H1 (cell line): ENCODE data around the gene BRD7. TPM values are rescaled to one million over a fixed set of nuclear protein-coding genes. Genes with fewer than 3 reads are reported as not detected.

Experiments used
- CTCF ChIA-PET: fragments of 300-600 bp; sonication (Branson Sonifier 250); formaldehyde crosslinking; loops from one replicate; lab custom pipeline; 2021; ENCODE audit not compliant: partially characterized antibody; lab: Charles Lee
- POLR2A ChIA-PET: fragments of 300-600 bp; sonication (Branson Sonifier 250); formaldehyde crosslinking; loops from one replicate; lab custom pipeline; 2021; ENCODE audit warnings: inconsistent platforms; ENCODE audit not compliant: partially characterized antibody; lab: Charles Lee
- DNase-seq, 2 experiments: peaks; one replicate each; pipeline versions ENCODE4 v3.0.0 to v3.0.0-alpha.2; 2010 to 2022; ENCODE audit warnings: low spot score in 2 of 2, low read depth in 1 of 2, mixed read lengths in 1 of 2
- FAIRE-seq: peaks from 2 replicates; lab custom pipeline; 2011; peaks lifted over from hg19 to GRCh38; lab: Jason Lieb, UNC
- H2AFZ ChIP-seq: 2 replicates; pipeline ENCODE4 v1.8.1; 2012; ENCODE audit warnings: low read length, inconsistent platforms
- H2AK5ac ChIP-seq: 2 replicates; pipeline ENCODE4 v1.6.1; 2013; ENCODE audit warnings: low read depth, low read length
- H2BK120ac ChIP-seq: replicated peaks from 2 replicates; pipeline ENCODE3; 2013; ENCODE audit warnings: low read depth, low read length, inconsistent platforms
- H2BK12ac ChIP-seq: 2 replicates; pipeline ENCODE4 v1.6.1; 2013; ENCODE audit warnings: low read depth, low read length
- H2BK15ac ChIP-seq: 2 replicates; pipeline ENCODE4 v1.6.1; 2013; ENCODE audit warnings: low read length
- H2BK20ac ChIP-seq: 2 replicates; pipeline ENCODE4 v1.6.1; 2013; ENCODE audit warnings: low read length
- H2BK5ac ChIP-seq: 2 replicates; pipeline ENCODE4 v1.6.1; 2013; ENCODE audit warnings: low read depth, low read length
- H3K14ac ChIP-seq: 2 replicates; pipeline ENCODE4 v1.6.1; 2013; ENCODE audit warnings: inconsistent platforms; ENCODE audit not compliant: insufficient read length
- H3K18ac ChIP-seq: 2 replicates; pipeline ENCODE4 v1.6.1; 2013; ENCODE audit warnings: low read length; ENCODE audit errors: extremely low read depth
- H3K23ac ChIP-seq: 2 replicates; pipeline ENCODE4 v1.6.1; 2013; ENCODE audit warnings: inconsistent platforms; ENCODE audit not compliant: insufficient read length
- H3K23me2 ChIP-seq: 2 replicates; pipeline ENCODE4 v1.6.1; 2013; ENCODE audit warnings: low read depth, low read length
- H3K27ac ChIP-seq: 2 replicates; pipeline ENCODE4 v1.6.1; 2011; ENCODE audit warnings: low read depth, low read length, inconsistent platforms
- H3K27me3 ChIP-seq, 4 experiments: replicated peaks in 1 of 4; 1 replicate in 1 of 4; 2 replicates in 3 of 4; pipeline versions ENCODE4 v1.6.1 to v1.8.1; 2011 to 2013; ENCODE audit warnings: low read length in 3 of 4, mild to moderate bottlenecking in 3 of 4, inconsistent platforms in 2 of 4, mixed read lengths in 2 of 4, moderate library complexity in 1 of 4; ENCODE audit not compliant: control insufficient read depth in 3 of 4, insufficient read depth in 3 of 4; ENCODE audit errors: extremely low read depth in 1 of 4
- H3K36me3 ChIP-seq, 4 experiments: 2 replicates each; pipeline versions ENCODE4 v1.6.1 to v1.8.1; 2011 to 2013; ENCODE audit warnings: mild to moderate bottlenecking in 4 of 4, low read length in 3 of 4, moderate library complexity in 2 of 4, control low read depth in 1 of 4, inconsistent platforms in 1 of 4; ENCODE audit not compliant: insufficient read depth in 4 of 4, control insufficient read depth in 2 of 4
- H3K4ac ChIP-seq: replicated peaks from 2 replicates; pipeline ENCODE3; 2013; ENCODE audit warnings: low read length, low read depth, mixed read lengths, inconsistent platforms; ENCODE audit not compliant: insufficient read length
- H3K4me1 ChIP-seq, 4 experiments: replicated peaks in 1 of 4; 1 replicate in 1 of 4; 2 replicates in 3 of 4; pipeline versions ENCODE4 v1.6.1 to v1.8.1; 2011 to 2013; ENCODE audit warnings: low read length in 3 of 4, inconsistent platforms in 2 of 4, mixed read lengths in 1 of 4; ENCODE audit not compliant: insufficient read depth in 4 of 4, control insufficient read depth in 3 of 4
- H3K4me2 ChIP-seq, 2 experiments: 2 replicates each; pipeline versions ENCODE4 v1.6.1 to v1.8.1; 2011 to 2013; ENCODE audit warnings: low read depth in 2 of 2, low read length in 2 of 2, control low read depth in 1 of 2, inconsistent platforms in 1 of 2, mild to moderate bottlenecking in 1 of 2; ENCODE audit not compliant: insufficient read depth in 1 of 2
- H3K4me3 ChIP-seq, 4 experiments: fragments of 200-600, 300-600 bp in 1 of 4; sonication (generic), shearing (Covaris generic), sonication (Bioruptor Twin) in 1 of 4; 2 replicates each; pipeline versions ENCODE4 v1.5.1 to v1.8.1; 2011 to 2016; ENCODE audit warnings: low read length in 4 of 4, low read depth in 3 of 4, control low read depth in 2 of 4, inconsistent platforms in 2 of 4, mild to moderate bottlenecking in 2 of 4, mixed read lengths in 1 of 4, moderate library complexity in 1 of 4; ENCODE audit not compliant: insufficient read depth in 2 of 4; ENCODE audit errors: extremely low read depth in 1 of 4
- H3K56ac ChIP-seq: replicated peaks from 2 replicates; pipeline ENCODE3; 2013; ENCODE audit warnings: low read depth, mild to moderate bottlenecking, mixed read lengths, low read length, inconsistent platforms; ENCODE audit not compliant: insufficient read length
- H3K79me1 ChIP-seq: 2 replicates; pipeline ENCODE4 v1.6.1; 2013; ENCODE audit warnings: low read depth, low read length, control low read depth
- H3K79me2 ChIP-seq, 2 experiments: 2 replicates each; pipeline versions ENCODE4 v1.6.1 to v1.8.1; 2012 to 2013; ENCODE audit warnings: low read length in 2 of 2, mild to moderate bottlenecking in 2 of 2, inconsistent platforms in 1 of 2; ENCODE audit not compliant: insufficient read depth in 2 of 2, control insufficient read depth in 1 of 2
- H3K9ac ChIP-seq, 4 experiments: replicated peaks in 1 of 4; 1 replicate in 1 of 4; 2 replicates in 3 of 4; pipeline versions ENCODE4 v1.6.1 to v1.8.1; 2011 to 2013; ENCODE audit warnings: low read depth in 3 of 4, low read length in 3 of 4, control low read depth in 2 of 4, mild to moderate bottlenecking in 2 of 4, moderate library complexity in 2 of 4, inconsistent platforms in 1 of 4; ENCODE audit errors: extremely low read depth in 1 of 4
- H3K9me3 ChIP-seq, 2 experiments: 2 replicates each; pipeline versions ENCODE4 v1.6.1 to v1.8.1; 2012 to 2013; ENCODE audit warnings: mild to moderate bottlenecking in 2 of 2, moderate library complexity in 2 of 2, control low read depth in 1 of 2, inconsistent platforms in 1 of 2, low read depth in 1 of 2, low read length in 1 of 2, mixed read lengths in 1 of 2; ENCODE audit not compliant: insufficient read depth in 2 of 2
- H4K20me1 ChIP-seq, 2 experiments: replicated peaks in 1 of 2; 2 replicates each; pipeline versions ENCODE3 to v1.8.1; 2011 to 2013; ENCODE audit warnings: inconsistent platforms in 2 of 2, low read length in 2 of 2, mild to moderate bottlenecking in 1 of 2; ENCODE audit not compliant: insufficient read depth in 2 of 2, control insufficient read depth in 1 of 2
- H4K5ac ChIP-seq: 2 replicates; pipeline ENCODE4 v1.6.1; 2013; ENCODE audit warnings: low read length, low read depth, mixed read lengths, inconsistent platforms; ENCODE audit not compliant: insufficient read length
- H4K8ac ChIP-seq: 2 replicates; pipeline ENCODE4 v1.8.0; 2013; ENCODE audit warnings: mild to moderate bottlenecking, moderate library complexity, low read length, inconsistent platforms; ENCODE audit not compliant: insufficient read depth; ENCODE audit errors: extremely low read depth
- H4K91ac ChIP-seq: replicated peaks from 2 replicates; pipeline ENCODE3; 2013; ENCODE audit warnings: low read length, mixed read lengths, inconsistent platforms; ENCODE audit not compliant: insufficient read length
- CREB1 ChIP-seq: IDR thresholded peaks from 2 replicates; pipeline ENCODE4 v1.6.1; 2012; ENCODE audit warnings: inconsistent platforms
- EP300 ChIP-seq, 2 experiments: IDR thresholded peaks; 1 replicate in 1 of 2; 2 replicates in 1 of 2; pipeline ENCODE4 v1.6.1; 2011 to 2012; ENCODE audit warnings: low read depth in 2 of 2, low read length in 2 of 2, mild to moderate bottlenecking in 2 of 2, borderline replicate concordance in 1 of 2, inconsistent platforms in 1 of 2, moderate library complexity in 1 of 2
- FOSL1 ChIP-seq: IDR thresholded peaks from 2 replicates; pipeline ENCODE4 v1.6.1; 2011; ENCODE audit warnings: mild to moderate bottlenecking, low read depth, low read length, moderate library complexity; ENCODE audit not compliant: insufficient read depth
- JUN ChIP-seq: IDR thresholded peaks from 2 replicates; pipeline ENCODE4 v1.6.1; 2011; ENCODE audit warnings: low read depth, mild to moderate bottlenecking, improper control_type of control experiment, low read length
- NANOG ChIP-seq: IDR thresholded peaks from 2 replicates; pipeline ENCODE4 v1.6.1; 2011; ENCODE audit warnings: low read length, low read depth, mild to moderate bottlenecking, inconsistent platforms; ENCODE audit not compliant: insufficient read depth, poor library complexity, severe bottlenecking
- POLR2AphosphoS5 ChIP-seq: IDR thresholded peaks from 2 replicates; pipeline ENCODE4 v1.6.1; 2011; ENCODE audit warnings: low read depth, low read length
- RFX5 ChIP-seq: IDR thresholded peaks from 2 replicates; pipeline ENCODE4 v1.6.1; 2011; ENCODE audit warnings: low read depth, low read length, improper control_type of control experiment, borderline replicate concordance
- SIN3A ChIP-seq, 2 experiments: IDR thresholded peaks in 1 of 2; conservative IDR thresholded peaks in 1 of 2; 2 replicates each; pipeline ENCODE4 v1.6.1; 2011 to 2012; ENCODE audit warnings: low read length in 2 of 2, improper control_type of control experiment in 1 of 2, low read depth in 1 of 2, mild to moderate bottlenecking in 1 of 2
- SIRT6 ChIP-seq: IDR thresholded peaks from one replicate; pipeline ENCODE4 v1.7.1; 2012; ENCODE audit warnings: low read length, inconsistent platforms
- SP4 ChIP-seq: IDR thresholded peaks from 2 replicates; pipeline ENCODE4 v1.6.1; 2012; ENCODE audit warnings: low read length, inconsistent platforms
- SRF ChIP-seq: IDR thresholded peaks from 2 replicates; pipeline ENCODE4 v1.6.1; 2011; ENCODE audit warnings: mild to moderate bottlenecking, low read depth, low read length, moderate library complexity
- TAF7 ChIP-seq: optimal IDR thresholded peaks from 2 replicates; pipeline ENCODE3; 2011; ENCODE audit warnings: low read depth, mild to moderate bottlenecking, inconsistent platforms, low read length, moderate library complexity, borderline replicate concordance
- TCF12 ChIP-seq: IDR thresholded peaks from 2 replicates; pipeline ENCODE4 v1.6.1; 2011; ENCODE audit warnings: low read depth, mild to moderate bottlenecking, low read length
- TEAD4 ChIP-seq: IDR thresholded peaks from 2 replicates; pipeline ENCODE4 v1.6.1; 2012; ENCODE audit warnings: low read depth, low read length, inconsistent platforms, mixed read lengths
- WGBS, 2 experiments: shearing (Covaris generic) in 1 of 2; methylation state at CpG; one replicate each; pipeline versions ENCODE4 v1.1.6 to v1.1.7; 2013 to 2015; ENCODE audit warnings: low lambda C conversion rate in 2 of 2, mixed read lengths in 2 of 2, inconsistent platforms in 1 of 2, low coverage in 1 of 2, missing lambda C conversion rate in 1 of 2; ENCODE audit not compliant: insufficient replicate concordance in 2 of 2, insufficient coverage in 1 of 2, insufficient read length in 1 of 2; ENCODE audit errors: extremely low coverage in 1 of 2, missing lambda C conversion rate in 1 of 2; 5-methylcytosine and 5-hydroxymethylcytosine counted together
- polyA plus RNA-seq, 7 experiments: library from polyadenylated mRNA; depleted of rRNA in 3 of 7; stranded (reverse) in 5 of 7; unstranded in 2 of 7; fragments of >200 nt in 5 of 7; fragments of 200-250 nt in 2 of 7; gene quantifications; 1 replicate in 5 of 7; 2 replicates in 1 of 7; 4 replicates in 1 of 7; pipeline versions ENCODE4 v1.2.1 to v1.2.3, GENCODE V29; 2011 to 2013; ENCODE audit warnings: missing spikeins in 2 of 7, mixed read lengths in 2 of 7
- total RNA-seq: library from RNA; stranded (reverse); fragmentation: NEBNext Ultra II Directional; extraction: Animal tissue kit (Norgen Biotek cat#: 25700); gene quantifications from 2 replicates; pipeline ENCODE4 v1.2.1, GENCODE V29; 2021
- TF ChIP-seq, protein P1 (sequence below): IDR thresholded peaks from 2 replicates; pipeline ENCODE4 v1.6.1; 2012; ENCODE audit warnings: inconsistent platforms

BRD7 gene
- total and polyA plus RNA-seq, 2 of the 8 experiments (the other 6 are each of a cell fraction or from before 2014, with no cell fraction given): 42.5 to 120 TPM

DNA sequence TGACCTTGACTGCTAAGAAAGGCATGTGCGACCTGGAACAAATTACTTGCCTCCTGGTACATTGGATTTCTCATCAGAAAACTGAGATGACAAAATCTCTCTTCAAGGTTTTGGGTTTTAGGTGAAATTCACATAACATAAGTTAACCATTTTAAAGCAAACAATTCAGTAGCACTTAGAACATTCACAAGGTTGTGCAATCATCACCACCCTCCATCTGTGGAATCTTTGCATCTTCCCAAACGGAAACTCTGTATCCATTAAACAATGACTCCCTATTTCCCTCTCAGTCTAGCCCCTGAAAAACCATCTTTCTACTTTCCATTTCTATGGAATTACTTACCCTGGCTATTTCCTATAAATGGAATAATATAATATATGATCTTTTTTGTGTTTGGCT, 42.2 kb upstream of the BRD7 start:
- Histone ChIP-seq H3K9me3 (peaks cover 0 to under 1% of the 10 kb centered on the region in 2 experiments; a peak in 1 of 4 replicates), H2BK12ac (no peak overlapping the region), H3K9ac (no peak overlapping the region), H3K27ac (no peak overlapping the region), H3K4me2 (no peak overlapping the region), H2AFZ (no peak overlapping the region), H4K91ac (no peak overlapping the region), H2AK5ac (no peak overlapping the region), H3K36me3 (no peaks in the 10 kb centered on the region), H2BK20ac (no peak overlapping the region), H3K18ac (no peak overlapping the region), H3K23me2 (no peaks in the 10 kb centered on the region), H3K4ac (no peak overlapping the region), H4K5ac (no peak overlapping the region), H3K56ac (no peak overlapping the region), H2BK15ac (no peak overlapping the region), H3K4me3 (no peak overlapping the region), H3K14ac (no peak overlapping the region), H3K4me1 (peaks cover 0 to 3% (median 0%) of the 10 kb centered on the region in 4 experiments; a peak in 1 of 7 replicates), H2BK5ac (no peak overlapping the region), H3K23ac (no peak overlapping the region), H3K79me2 (no peaks in the 10 kb centered on the region), H3K27me3 (no peaks in the 10 kb centered on the region), H4K8ac (no peak overlapping the region), H3K79me1 (no peaks in the 10 kb centered on the region), H4K20me1 (no peaks in the 10 kb centered on the region), H2BK120ac (no peak overlapping the region)
- ChIA-PET POLR2A (no interaction called here), CTCF (interaction anchor here (0.6 kb wide), 1 partner anchor 38 kb away, joined by 3 read pairs; no protein-coding TSS in a partner anchor)
- no peak for FAIRE-seq
- 86% methylated on average over 2 of the region's 2 CpGs; no CpG with 5 or more reads in 1 of the 2 experiments for WGBS, 2 experiments
- no peak for DNase-seq
- no peak for TF ChIP-seq CREB1
- no peak for TF ChIP-seq RFX5
- no peak for TF ChIP-seq SIRT6
- TF ChIP-seq FOSL1: no peak
- TF ChIP-seq TCF12: no peak
- TF ChIP-seq JUN: no peak
- TF ChIP-seq EP300 (IDR thresholded peaks at IDR 0.05; ENCODE audit: borderline replicate concordance in 1 of 2, low read depth in 2 of 2, low read length in 2 of 2): no peak
- no peak for TF ChIP-seq NANOG
- no peak for TF ChIP-seq TEAD4
- TF ChIP-seq POLR2AphosphoS5: no peak
- TF ChIP-seq SRF: no peak
- TF ChIP-seq, protein P1, sequence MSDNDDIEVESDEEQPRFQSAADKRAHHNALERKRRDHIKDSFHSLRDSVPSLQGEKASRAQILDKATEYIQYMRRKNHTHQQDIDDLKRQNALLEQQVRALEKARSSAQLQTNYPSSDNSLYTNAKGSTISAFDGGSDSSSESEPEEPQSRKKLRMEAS: no peak
- TF ChIP-seq TAF7: no peak
- no peak for TF ChIP-seq SP4
- no peak for TF ChIP-seq SIN3A (conservative IDR thresholded peaks at IDR 0.05 in 1 of 2, IDR thresholded peaks at IDR 0.05 in 1 of 2; ENCODE audit: low read depth in 1 of 2, low read length in 2 of 2)
